GM12878 (cell line): Measurements from ENCODE around the gene BAG3. TPM values are rescaled to one million over a fixed set of nuclear protein-coding genes. Genes with fewer than 3 reads are reported as not detected.
A peak's percentile ranks its signal among the peaks of the same experiment; 100 is the strongest.

Source experiments
- ATAC-seq: fragments of 200-7000 bp; cut with Tn5 transposase; 3 replicates; pipeline ENCODE4 v1.9.1; 2020; ENCODE audit warnings: mild to moderate bottlenecking, moderate library complexity
- BruUV-seq: library from RNA; stranded (reverse); fragments of 400-500 nt; replicated peaks from 2 replicates; lab custom pipeline; 2021; lab: Mats Ljungman, UMichigan
- CTCF ChIA-PET: fragments of 300-600 bp; sonication (Branson Sonifier 250); formaldehyde crosslinking; extraction: SDS; loops from one replicate; lab custom pipeline; 2021; ENCODE audit warnings: inconsistent platforms; lab: Yijun Ruan, JAX
- POLR2A ChIA-PET: fragments of 350-600 bp; formaldehyde crosslinking; extraction: SDS; loops from one replicate; lab custom pipeline; 2021; ENCODE audit warnings: inconsistent platforms; lab: Charles Lee
- RAD21 ChIA-PET: fragments of 300-600 bp; sonication (Branson Sonifier 250); formaldehyde crosslinking; loops from one replicate; lab custom pipeline; 2023; ENCODE audit warnings: antibody characterized with exemption; ENCODE audit not compliant: unreplicated experiment; lab: Charles Lee
- SMC1A ChIA-PET: fragments of 300-600 bp; sonication (Branson Sonifier 250); formaldehyde crosslinking; loops from one replicate; lab custom pipeline; 2023; ENCODE audit not compliant: unreplicated experiment, uncharacterized antibody; lab: Charles Lee
- DNase-seq: peaks from one replicate; pipeline ENCODE4 v3.0.0-alpha.2; 2011; ENCODE audit warnings: low read depth, low spot score
- FAIRE-seq: peaks from 3 replicates; lab custom pipeline; 2011; peaks lifted over from hg19 to GRCh38; lab: Jason Lieb, UNC
- H2AFZ ChIP-seq: 2 replicates; pipeline ENCODE4 v1.6.0; 2011; ENCODE audit warnings: low read depth, low read length, control low read depth; ENCODE audit not compliant: control insufficient read depth
- H3K27ac ChIP-seq: 2 replicates; pipeline ENCODE4 v1.5.1; 2011; ENCODE audit warnings: control low read depth; ENCODE audit not compliant: control insufficient read depth, insufficient read depth
- H3K27me3 ChIP-seq, 2 experiments: replicated peaks in 1 of 2; 2 replicates each; pipeline versions ENCODE4 v1.6.0 to v1.6.1; 2011; ENCODE audit warnings: low read length in 1 of 2; ENCODE audit not compliant: control insufficient read depth in 2 of 2, insufficient read depth in 2 of 2
- H3K36me3 ChIP-seq, 2 experiments: 2 replicates each; pipeline ENCODE4 v1.5.1; 2011; ENCODE audit warnings: low read length in 1 of 2; ENCODE audit not compliant: control insufficient read depth in 2 of 2, insufficient read depth in 2 of 2
- H3K4me1 ChIP-seq: 2 replicates; pipeline ENCODE4 v1.6.1; 2011; ENCODE audit warnings: mild to moderate bottlenecking, low read length, moderate library complexity, mixed read lengths; ENCODE audit not compliant: control insufficient read depth, insufficient read depth
- H3K4me2 ChIP-seq: 2 replicates; pipeline ENCODE4 v1.6.0; 2011; ENCODE audit warnings: control low read depth; ENCODE audit not compliant: control insufficient read depth, insufficient read depth
- H3K4me3 ChIP-seq: fragments of 200-600 bp; sonication (generic); 2 replicates; pipeline ENCODE4 v1.5.1; 2016
- H3K79me2 ChIP-seq: 2 replicates; pipeline ENCODE4 v1.6.0; 2011; ENCODE audit warnings: low read length; ENCODE audit not compliant: control insufficient read depth, insufficient read depth
- H3K9ac ChIP-seq: 2 replicates; pipeline ENCODE4 v1.8.0; 2011; ENCODE audit warnings: low read length, control low read depth, mixed read lengths; ENCODE audit not compliant: control insufficient read depth, insufficient read depth
- H3K9me3 ChIP-seq: replicated peaks from 3 replicates; pipeline ENCODE4 v1.5.1; 2011; ENCODE audit warnings: mild to moderate bottlenecking, low read length; ENCODE audit not compliant: control insufficient read depth, insufficient read depth
- H4K20me1 ChIP-seq: 2 replicates; pipeline ENCODE4 v1.6.0; 2011; ENCODE audit not compliant: control insufficient read depth, insufficient read depth
- BACH1 ChIP-seq: fragments of 450-650 bp; IDR thresholded peaks from 2 replicates; pipeline ENCODE4 v1.6.1; 2017; ENCODE audit warnings: mild to moderate bottlenecking, borderline replicate concordance
- POLR2AphosphoS5 ChIP-seq: IDR thresholded peaks from 2 replicates; pipeline ENCODE4 v1.6.1; 2011; ENCODE audit warnings: mild to moderate bottlenecking, low read length, inconsistent platforms
- SP1 ChIP-seq: IDR thresholded peaks from one replicate; pipeline ENCODE4 v1.6.1; 2011; ENCODE audit warnings: low read depth, low read length
- SPI1 ChIP-seq: IDR thresholded peaks from 2 replicates; pipeline ENCODE4 v1.6.1; 2011; ENCODE audit warnings: low read depth, mild to moderate bottlenecking, low read length, moderate library complexity, borderline replicate concordance; ENCODE audit not compliant: insufficient read depth
- SUZ12 ChIP-seq: fragments of 200-600 bp; sonication (generic); IDR thresholded peaks from one replicate; pipeline ENCODE4 v1.6.1; 2018; ENCODE audit warnings: antibody characterized with exemption, mild to moderate bottlenecking; ENCODE audit not compliant: unreplicated experiment
- WGBS: methylation state at CpG from one replicate; pipeline ENCODE4 v1.1.6; 2016; ENCODE audit warnings: low lambda C conversion rate; ENCODE audit not compliant: insufficient replicate concordance, insufficient coverage; ENCODE audit errors: missing lambda C conversion rate; 5-methylcytosine and 5-hydroxymethylcytosine counted together
- in situ Hi-C: fragments of 300-500 bp; cut with MboI; formaldehyde crosslinking; loops from 9 replicates; pipeline ENCODE4 v1.14.3; 2018; ENCODE audit warnings: mixed read lengths
- intact Hi-C: fragments of 100-400 bp; cut with micrococcal nuclease; formaldehyde crosslinking; loops from one replicate; pipeline ENCODE4 v1.14.2; 2022; ENCODE audit not compliant: unreplicated experiment
- polyA plus RNA-seq, 11 experiments: library from polyadenylated mRNA; depleted of rRNA in 4 of 11; unstranded in 6 of 11; stranded (reverse) in 5 of 11; fragments of >200 nt; fragmentation: Nextera tagmentation in 4 of 11; fragmentation: Illumina TruSeq in 1 of 11; extraction: Ambion mirVana in 4 of 11; extraction: Trizol in 1 of 11; gene quantifications; 1 replicate in 1 of 11; 2 replicates in 10 of 11; pipeline versions ENCODE4 v1.2.1 to v1.2.3, GENCODE V29; 2011 to 2016; ENCODE audit warnings: inconsistent platforms in 2 of 11, missing spikeins in 2 of 11, low read depth in 1 of 11
- total RNA-seq, 4 experiments: library from RNA; depleted of rRNA in 3 of 4; stranded (reverse); fragments of >200 nt in 3 of 4; fragmentation: Illumina TruSeq in 1 of 4; extraction: Trizol in 1 of 4; gene quantifications; 2 replicates each; pipeline versions ENCODE4 v1.2.1 to v1.2.3, GENCODE V29; 2013 to 2021

BAG3 gene
- total and polyA plus RNA-seq, 10 of the 15 experiments (the other 5 are each of a cell fraction or from before 2014, with no cell fraction given) = 0.71 to 14.1 (median 4.3) TPM

GRCh38 chr10:119723161-119723560 is 72.0 kb downstream of the BAG3 start (continued):
- TF ChIP-seq POLR2AphosphoS5 = no peak
- no peak for TF ChIP-seq SP1
- no peak for TF ChIP-seq SUZ12

- Histone ChIP-seq H3K79me2 (peaks cover 1% of the 10 kb centered on the region; the same call in 1 of the 2 replicates), H3K27ac (no peak overlapping the region), H2AFZ (peak overlapping the region; percentile 9; the same call in 1 of the 2 replicates), H3K36me3 (no peaks in the 10 kb centered on the region), H4K20me1 (no peaks in the 10 kb centered on the region), H3K9ac (no peak overlapping the region), H3K27me3 (no peaks in the 10 kb centered on the region), H3K4me1 (peaks cover 17% of the 10 kb centered on the region), H3K9me3 (no peaks in the 10 kb centered on the region), H3K4me3 (no peak overlapping the region), H3K4me2 (no peak overlapping the region)
- no peak for DNase-seq
- FAIRE-seq = no peak
- ATAC-seq = no peak
- SMC1A ChIA-PET = interaction anchor here (1.0 to 6.3 kb wide), 8 partner anchors 9 to 136 kb away, joined by 3 to 165 read pairs (median 18); no protein-coding TSS in a partner anchor
- 95% methylated on average over 3 of the region's 3 CpGs for WGBS
- in situ Hi-C loops (no loop called here), intact Hi-C loops (no loop called here)
- TF ChIP-seq BACH1 = 0 out of 2 replicates have a peak, but pooled peaks have one; percentile 2
- TF ChIP-seq SPI1 = no peak
- CTCF ChIA-PET = interaction anchor here (0.8 to 6.2 kb wide), 5 partner anchors 10 to 36 kb away, joined by 4 to 68 read pairs (median 15); no protein-coding TSS in a partner anchor
- POLR2A ChIA-PET = interaction anchor here (0.8 to 6.1 kb wide), 10 partner anchors 9 to 62 kb away, joined by 3 to 85 read pairs (median 22); no protein-coding TSS in a partner anchor
- RAD21 ChIA-PET = interaction anchor here (0.9 to 8.5 kb wide), 6 partner anchors 9 to 36 kb away, joined by 3 to 143 read pairs (median 23); no protein-coding TSS in a partner anchor
- no TSS peak for BruUV-seq
Measured at GRCh38 chr10:119723624-119724023, 72.4 kb downstream of the BAG3 start.
